ENCODE measurements around the gene RAB29. TPM values are rescaled to one million over a fixed set of nuclear protein-coding genes. Genes with fewer than 3 reads are reported as not detected.

The RAB29 gene
- total RNA-seq, 1 experiment from 2014 or later = 11.0 TPM

- TF ChIP-seq TEAD1 (CRISPR knock-in tag; IDR thresholded peaks at IDR 0.05) = no peak
- TF ChIP-seq ZNF423 (CRISPR knock-in tag; IDR thresholded peaks at IDR 0.05) = no peak
- no peak for TF ChIP-seq NFATC4 (CRISPR knock-in tag; IDR thresholded peaks at IDR 0.05)
- TF ChIP-seq ZNF425 (CRISPR knock-in tag; conservative IDR thresholded peaks at IDR 0.05) = no peak
- Mint-ChIP-seq H3K4me3 (no peak overlapping the region), H3K27ac (no peak overlapping the region), H3K4me1 (peaks cover 9% of the 10 kb centered on the region), H3K27me3 (ENCODE audit: low read depth) (peaks cover 2% of the 10 kb centered on the region; the same call in 1 of the 2 replicates), H3K36me3 (peaks cover 3% of the 10 kb centered on the region; the same call in 1 of the 2 replicates), H3K9me3 (peaks cover 7% of the 10 kb centered on the region)
- DNase-seq (ENCODE audit: low spot score) = no peak
- CTCF ChIA-PET = interaction anchor here (0.8 to 2.1 kb wide), 2 partner anchors 37 to 222 kb away, joined by 3 to 5 read pairs; no protein-coding TSS in a partner anchor
- ATAC-seq = no peak
- POLR2A ChIA-PET = no interaction called here
Observed at GRCh38 chr1:205754857-205755256, 20.4 kb downstream of the RAB29 start.

- Mint-ChIP-seq H3K9me3 (peaks cover 7% of the 10 kb centered on the region), H3K4me3 (peak overlapping the region; percentile 88), H3K27me3 (ENCODE audit: low read depth) (no peaks in the 10 kb centered on the region; the same call in 1 of the 2 replicates), H3K27ac (peak overlapping the region; percentile 99), H3K36me3 (peaks cover 11% of the 10 kb centered on the region), H3K4me1 (peaks cover 33% of the 10 kb centered on the region)
- DNase-seq (ENCODE audit: low spot score) (peak; percentile 26), ATAC-seq (no peak)
- ChIA-PET CTCF (no interaction called here), POLR2A (no interaction called here)
- no peak for TF ChIP-seq JUN (CRISPR knock-in tag; IDR thresholded peaks at IDR 0.05)
- TF ChIP-seq, protein P1, sequence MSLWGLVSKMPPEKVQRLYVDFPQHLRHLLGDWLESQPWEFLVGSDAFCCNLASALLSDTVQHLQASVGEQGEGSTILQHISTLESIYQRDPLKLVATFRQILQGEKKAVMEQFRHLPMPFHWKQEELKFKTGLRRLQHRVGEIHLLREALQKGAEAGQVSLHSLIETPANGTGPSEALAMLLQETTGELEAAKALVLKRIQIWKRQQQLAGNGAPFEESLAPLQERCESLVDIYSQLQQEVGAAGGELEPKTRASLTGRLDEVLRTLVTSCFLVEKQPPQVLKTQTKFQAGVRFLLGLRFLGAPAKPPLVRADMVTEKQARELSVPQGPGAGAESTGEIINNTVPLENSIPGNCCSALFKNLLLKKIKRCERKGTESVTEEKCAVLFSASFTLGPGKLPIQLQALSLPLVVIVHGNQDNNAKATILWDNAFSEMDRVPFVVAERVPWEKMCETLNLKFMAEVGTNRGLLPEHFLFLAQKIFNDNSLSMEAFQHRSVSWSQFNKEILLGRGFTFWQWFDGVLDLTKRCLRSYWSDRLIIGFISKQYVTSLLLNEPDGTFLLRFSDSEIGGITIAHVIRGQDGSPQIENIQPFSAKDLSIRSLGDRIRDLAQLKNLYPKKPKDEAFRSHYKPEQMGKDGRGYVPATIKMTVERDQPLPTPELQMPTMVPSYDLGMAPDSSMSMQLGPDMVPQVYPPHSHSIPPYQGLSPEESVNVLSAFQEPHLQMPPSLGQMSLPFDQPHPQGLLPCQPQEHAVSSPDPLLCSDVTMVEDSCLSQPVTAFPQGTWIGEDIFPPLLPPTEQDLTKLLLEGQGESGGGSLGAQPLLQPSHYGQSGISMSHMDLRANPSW (CRISPR knock-in tag; conservative IDR thresholded peaks at IDR 0.05; ENCODE audit: low read depth) = no peak
- TF ChIP-seq IRF1 (CRISPR knock-in tag; IDR thresholded peaks at IDR 0.05) = no peak
- TF ChIP-seq, protein P2, sequence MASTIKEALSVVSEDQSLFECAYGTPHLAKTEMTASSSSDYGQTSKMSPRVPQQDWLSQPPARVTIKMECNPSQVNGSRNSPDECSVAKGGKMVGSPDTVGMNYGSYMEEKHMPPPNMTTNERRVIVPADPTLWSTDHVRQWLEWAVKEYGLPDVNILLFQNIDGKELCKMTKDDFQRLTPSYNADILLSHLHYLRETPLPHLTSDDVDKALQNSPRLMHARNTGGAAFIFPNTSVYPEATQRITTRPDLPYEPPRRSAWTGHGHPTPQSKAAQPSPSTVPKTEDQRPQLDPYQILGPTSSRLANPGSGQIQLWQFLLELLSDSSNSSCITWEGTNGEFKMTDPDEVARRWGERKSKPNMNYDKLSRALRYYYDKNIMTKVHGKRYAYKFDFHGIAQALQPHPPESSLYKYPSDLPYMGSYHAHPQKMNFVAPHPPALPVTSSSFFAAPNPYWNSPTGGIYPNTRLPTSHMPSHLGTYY (CRISPR knock-in tag; IDR thresholded peaks at IDR 0.05) = no peak
- no peak for TF ChIP-seq GRHL2 (CRISPR knock-in tag; IDR thresholded peaks at IDR 0.05; ENCODE audit: insufficient replicate concordance, severe bottlenecking)
- no peak for TF ChIP-seq ZNF416 (CRISPR knock-in tag; IDR thresholded peaks at IDR 0.05)
- TF ChIP-seq HMGA2 (CRISPR knock-in tag; IDR thresholded peaks at IDR 0.05) = no peak
- TF ChIP-seq ZBTB21 (CRISPR knock-in tag; IDR thresholded peaks at IDR 0.05; ENCODE audit: borderline replicate concordance) = no peak
- TF ChIP-seq NR3C1 (CRISPR knock-in tag; conservative IDR thresholded peaks at IDR 0.05; ENCODE audit: low read depth) = no peak
- no peak for TF ChIP-seq ZNF232 (CRISPR knock-in tag; IDR thresholded peaks at IDR 0.05)
- no peak for TF ChIP-seq ZNF281 (CRISPR knock-in tag; IDR thresholded peaks at IDR 0.05)
- no peak for TF ChIP-seq ZNF138 (CRISPR knock-in tag; conservative IDR thresholded peaks at IDR 0.05)
- no peak for TF ChIP-seq MXD4 (CRISPR knock-in tag; IDR thresholded peaks at IDR 0.05; ENCODE audit: borderline replicate concordance)
- no peak for TF ChIP-seq ZNF263 (CRISPR knock-in tag; IDR thresholded peaks at IDR 0.05; ENCODE audit: low read depth)
- TF ChIP-seq RORB (CRISPR knock-in tag; IDR thresholded peaks at IDR 0.05) = no peak
- TF ChIP-seq, protein P3, sequence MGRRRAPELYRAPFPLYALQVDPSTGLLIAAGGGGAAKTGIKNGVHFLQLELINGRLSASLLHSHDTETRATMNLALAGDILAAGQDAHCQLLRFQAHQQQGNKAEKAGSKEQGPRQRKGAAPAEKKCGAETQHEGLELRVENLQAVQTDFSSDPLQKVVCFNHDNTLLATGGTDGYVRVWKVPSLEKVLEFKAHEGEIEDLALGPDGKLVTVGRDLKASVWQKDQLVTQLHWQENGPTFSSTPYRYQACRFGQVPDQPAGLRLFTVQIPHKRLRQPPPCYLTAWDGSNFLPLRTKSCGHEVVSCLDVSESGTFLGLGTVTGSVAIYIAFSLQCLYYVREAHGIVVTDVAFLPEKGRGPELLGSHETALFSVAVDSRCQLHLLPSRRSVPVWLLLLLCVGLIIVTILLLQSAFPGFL (CRISPR knock-in tag; IDR thresholded peaks at IDR 0.05; ENCODE audit: borderline replicate concordance) = no peak
- no peak for TF ChIP-seq ZNF317 (CRISPR knock-in tag; IDR thresholded peaks at IDR 0.05; ENCODE audit: borderline replicate concordance, low read depth)
- TF ChIP-seq KAT7 (CRISPR knock-in tag; IDR thresholded peaks at IDR 0.05; ENCODE audit: borderline replicate concordance) = no peak
Observed at GRCh38 chr1:205751036-205751651, 24.1 kb downstream of the RAB29 start.

Measured in WTC11 (cell line).